ENCODE measurements around the gene TUBE1. TPM values are rescaled to one million over a fixed set of nuclear protein-coding genes. Genes with fewer than 3 reads are reported as not detected.

TUBE1 gene
- total RNA-seq, 2 donors from 2014 or later: 26.5 to 32.9 TPM

DNA sequence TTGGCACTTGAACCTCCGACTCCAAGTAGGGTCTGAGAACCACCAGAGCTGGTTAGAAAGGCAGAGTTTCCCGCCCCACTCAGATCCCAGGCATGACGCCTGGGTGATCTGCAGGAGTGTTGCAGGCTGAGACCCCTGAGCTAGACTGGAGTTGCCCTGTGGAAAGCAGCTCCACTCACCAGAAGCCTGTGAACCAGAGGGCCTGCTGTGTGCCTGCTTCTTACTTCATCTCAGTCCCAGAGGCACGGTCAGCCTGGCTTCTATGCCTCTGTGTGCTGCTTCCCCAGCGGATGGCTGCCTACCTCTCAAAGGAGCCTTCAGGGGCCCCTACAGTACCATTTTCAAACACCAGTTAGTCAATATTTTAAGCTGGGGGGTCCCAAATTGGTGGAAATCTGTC lies 49.0 kb downstream of the TUBE1 start:
- ATAC-seq: no peak
- H3K4me1 Mint-ChIP-seq: peaks cover 30% of the 10 kb centered on the region
- H3K27ac Mint-ChIP-seq: no peak overlapping the region
- no peak overlapping the region for H3K4me3 Mint-ChIP-seq
- DNase-seq: no peak
- no peaks in the 10 kb centered on the region for H3K36me3 Mint-ChIP-seq (ENCODE audit: low read depth)
- H3K27me3 Mint-ChIP-seq: no peaks in the 10 kb centered on the region
- H3K9me3 ChIP-seq (ENCODE audit: control insufficient read depth, low read length, poor library complexity, severe bottlenecking): no peaks in the 10 kb centered on the region

DNA sequence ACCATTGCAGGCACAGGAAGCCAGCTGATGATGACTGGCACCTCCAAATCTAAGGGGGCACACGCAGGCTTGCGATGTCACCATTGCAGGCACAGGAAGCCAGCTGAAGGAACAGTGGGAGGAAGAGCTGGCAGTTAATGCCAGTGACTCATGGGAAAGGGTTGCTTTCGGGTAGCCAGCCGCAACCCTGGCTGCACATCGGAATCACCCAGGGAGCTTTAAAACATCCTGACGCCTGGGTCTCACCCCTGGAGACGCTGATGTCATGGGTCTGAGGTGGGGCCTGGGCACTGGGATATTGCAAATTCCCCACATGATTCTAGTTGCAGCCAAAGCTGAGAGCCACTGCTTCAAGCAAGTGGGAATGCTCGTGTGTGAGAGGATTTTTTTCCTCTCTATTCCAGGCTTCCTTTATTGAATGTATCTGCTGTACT lies 49.5 kb downstream of the TUBE1 start:
- DNase-seq: no peak
- peaks cover 29% of the 10 kb centered on the region for H3K4me1 Mint-ChIP-seq
- no peaks in the 10 kb centered on the region for H3K36me3 Mint-ChIP-seq (ENCODE audit: low read depth)
- H3K9me3 ChIP-seq (ENCODE audit: control insufficient read depth, low read length, poor library complexity, severe bottlenecking): no peaks in the 10 kb centered on the region
- H3K27ac Mint-ChIP-seq: no peak overlapping the region
- no peak overlapping the region for H3K4me3 Mint-ChIP-seq
- H3K27me3 Mint-ChIP-seq: no peaks in the 10 kb centered on the region
- no peak for ATAC-seq

DNA sequence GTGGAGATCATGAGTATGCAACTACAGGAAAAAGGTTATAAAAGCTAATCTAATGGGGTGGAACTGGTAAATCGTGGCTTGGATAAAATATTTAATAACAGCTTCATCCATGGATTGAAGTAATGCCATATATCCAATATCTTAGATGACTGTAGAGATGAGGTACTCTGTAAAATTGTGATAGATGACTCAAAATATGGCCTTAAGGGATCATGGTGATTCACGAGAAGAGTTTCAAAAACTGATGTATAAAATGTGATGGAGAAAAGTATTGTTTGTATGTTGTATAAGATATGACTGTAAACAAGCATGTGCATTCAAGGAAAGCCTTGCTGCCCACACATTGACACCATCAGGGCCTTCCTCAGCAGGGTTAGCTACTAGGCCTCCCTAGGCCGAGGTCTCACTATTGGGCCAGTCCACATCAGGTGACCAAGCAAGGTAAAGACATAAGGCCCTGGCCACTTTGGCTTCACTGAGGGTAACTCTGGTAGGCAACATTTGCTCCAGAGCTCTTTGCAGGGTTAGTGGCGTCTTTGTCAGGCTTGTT lies 51.1 kb downstream of the TUBE1 start:
- Mint-ChIP-seq H3K36me3 (ENCODE audit: low read depth) (no peaks in the 10 kb centered on the region), H3K27ac (peak overlapping the region; percentile 47), H3K27me3 (no peaks in the 10 kb centered on the region), H3K4me1 (peaks cover 21% of the 10 kb centered on the region), H3K4me3 (no peak overlapping the region)
- no peaks in the 10 kb centered on the region for H3K9me3 ChIP-seq (ENCODE audit: control insufficient read depth, low read length, poor library complexity, severe bottlenecking)
- ATAC-seq (no peak), DNase-seq (no peak)

DNA sequence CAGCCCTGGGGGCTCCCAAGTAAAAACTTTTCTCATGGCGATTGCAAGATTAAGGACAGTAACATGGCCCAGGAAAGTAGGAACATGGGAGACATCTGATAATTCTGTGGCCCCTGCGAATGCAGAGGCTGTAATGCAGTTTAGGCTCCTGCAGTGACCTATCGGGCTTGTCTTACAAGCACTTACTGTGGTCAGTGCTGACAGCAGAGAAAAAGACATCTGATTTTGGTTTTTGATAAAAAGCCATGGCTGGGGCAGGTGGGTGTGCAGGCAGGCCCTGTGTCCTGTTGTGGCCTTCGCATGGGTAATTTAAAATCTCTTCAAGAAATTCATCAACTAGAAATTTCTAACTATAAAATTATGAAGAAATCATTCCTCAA lies 52.7 kb downstream of the TUBE1 start:
- Mint-ChIP-seq H3K36me3 (ENCODE audit: low read depth) (no peaks in the 10 kb centered on the region), H3K27me3 (no peaks in the 10 kb centered on the region), H3K4me3 (no peak overlapping the region), H3K27ac (peak overlapping the region; percentile 47), H3K4me1 (peaks cover 36% of the 10 kb centered on the region)
- H3K9me3 ChIP-seq (ENCODE audit: control insufficient read depth, low read length, poor library complexity, severe bottlenecking): no peaks in the 10 kb centered on the region
- no peak for DNase-seq
- ATAC-seq: no peak

DNA sequence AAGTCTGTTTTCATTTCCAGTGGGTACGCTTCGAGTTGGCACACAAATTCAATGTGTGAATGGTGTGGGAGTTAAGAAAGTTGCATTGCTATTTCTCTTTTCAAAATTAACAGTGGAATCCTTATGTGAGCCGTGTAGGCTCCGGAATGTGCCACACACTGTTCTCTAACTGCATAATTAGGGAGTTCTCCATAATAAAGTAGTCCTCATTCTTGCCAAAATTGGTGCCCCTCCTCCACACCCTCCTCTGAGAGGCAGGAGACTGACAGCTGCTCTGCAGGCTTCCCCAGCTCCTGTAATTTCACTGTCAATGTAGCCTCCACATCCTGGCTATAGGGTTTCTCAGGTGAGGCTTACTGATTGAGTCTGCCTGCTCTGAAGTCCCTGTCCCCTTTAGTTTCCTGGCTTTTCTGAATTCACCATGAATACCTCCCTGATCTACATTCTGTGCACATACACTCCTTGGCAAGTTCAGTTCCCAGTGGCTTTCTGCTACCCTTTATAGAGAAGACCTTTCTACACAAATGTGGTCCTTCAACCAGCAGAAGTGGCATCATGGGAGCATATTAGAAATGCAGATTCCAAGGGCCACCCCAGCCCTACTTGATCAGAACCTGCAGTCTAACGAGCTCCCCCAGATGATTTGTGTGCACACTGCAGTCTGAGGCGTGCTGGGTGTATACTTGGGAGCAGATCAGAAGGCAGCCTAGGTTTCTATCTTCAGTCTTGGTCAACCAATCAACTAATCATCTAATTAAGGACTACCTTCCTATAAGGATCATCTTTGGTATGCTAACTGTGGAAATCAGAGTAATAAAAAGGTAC lies 53.3 kb downstream of the TUBE1 start:
- Mint-ChIP-seq H3K4me1 (peaks cover 42% of the 10 kb centered on the region), H3K36me3 (ENCODE audit: low read depth) (no peaks in the 10 kb centered on the region)
- no peak for ATAC-seq

DNA sequence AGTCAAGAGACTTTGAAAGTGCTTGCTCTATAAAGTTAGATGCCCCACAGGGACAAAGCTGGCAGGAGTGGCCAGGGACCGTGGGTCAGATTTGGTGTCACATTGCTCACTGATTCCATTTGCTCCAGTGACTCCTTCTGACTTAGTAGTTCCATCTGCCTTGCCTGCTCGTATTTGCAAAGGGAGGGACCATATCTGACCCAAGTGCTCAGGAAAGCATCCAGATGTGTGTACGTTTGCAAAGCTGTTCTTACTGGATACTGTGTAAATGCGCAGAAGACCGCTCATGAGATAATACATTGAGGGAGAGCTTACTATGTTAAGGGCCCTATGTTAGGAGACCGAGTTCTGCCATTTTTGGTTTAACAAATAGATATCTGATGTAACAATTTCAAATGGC lies 54.6 kb downstream of the TUBE1 start:
- Mint-ChIP-seq H3K27ac (no peak overlapping the region), H3K36me3 (ENCODE audit: low read depth) (no peaks in the 10 kb centered on the region), H3K4me1 (peaks cover 50% of the 10 kb centered on the region), H3K4me3 (no peak overlapping the region), H3K27me3 (no peaks in the 10 kb centered on the region)
- no peak for ATAC-seq
- no peaks in the 10 kb centered on the region for H3K9me3 ChIP-seq (ENCODE audit: control insufficient read depth, low read length, poor library complexity, severe bottlenecking)
- no peak for DNase-seq

More for the DNA sequence above, 53.3 kb downstream of the TUBE1 start:
- Mint-ChIP-seq H3K4me3 (no peak overlapping the region), H3K27me3 (no peaks in the 10 kb centered on the region), H3K27ac (peak overlapping the region; percentile 47)
- DNase-seq: no peak
- H3K9me3 ChIP-seq (ENCODE audit: control insufficient read depth, low read length, poor library complexity, severe bottlenecking): no peaks in the 10 kb centered on the region

DNA sequence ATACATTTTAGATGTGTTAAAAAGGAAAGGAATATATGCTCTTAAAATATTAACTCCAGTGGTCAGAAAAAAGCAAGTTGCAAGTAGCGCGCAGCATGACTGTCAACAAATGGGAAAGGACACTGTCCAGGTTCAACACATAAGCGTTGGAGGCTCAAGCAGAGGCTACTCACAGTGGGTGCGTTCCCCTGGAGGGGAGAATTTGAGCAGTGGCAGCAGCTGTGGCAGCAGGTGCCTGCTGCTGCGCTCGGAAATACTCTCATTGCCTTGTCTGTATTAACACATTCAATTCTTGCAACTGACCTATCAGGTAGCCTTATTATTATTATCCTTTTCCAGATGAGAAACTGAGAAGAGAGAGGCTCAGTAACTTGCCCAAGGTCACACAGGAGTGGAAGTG lies 55.3 kb downstream of the TUBE1 start:
- Mint-ChIP-seq H3K27me3 (no peaks in the 10 kb centered on the region), H3K4me3 (no peak overlapping the region), H3K27ac (peak overlapping the region; percentile 90), H3K36me3 (ENCODE audit: low read depth) (no peaks in the 10 kb centered on the region), H3K4me1 (peaks cover 56% of the 10 kb centered on the region)
- DNase-seq (no peak), ATAC-seq (no peak)
- no peaks in the 10 kb centered on the region for H3K9me3 ChIP-seq (ENCODE audit: control insufficient read depth, low read length, poor library complexity, severe bottlenecking)

DNA sequence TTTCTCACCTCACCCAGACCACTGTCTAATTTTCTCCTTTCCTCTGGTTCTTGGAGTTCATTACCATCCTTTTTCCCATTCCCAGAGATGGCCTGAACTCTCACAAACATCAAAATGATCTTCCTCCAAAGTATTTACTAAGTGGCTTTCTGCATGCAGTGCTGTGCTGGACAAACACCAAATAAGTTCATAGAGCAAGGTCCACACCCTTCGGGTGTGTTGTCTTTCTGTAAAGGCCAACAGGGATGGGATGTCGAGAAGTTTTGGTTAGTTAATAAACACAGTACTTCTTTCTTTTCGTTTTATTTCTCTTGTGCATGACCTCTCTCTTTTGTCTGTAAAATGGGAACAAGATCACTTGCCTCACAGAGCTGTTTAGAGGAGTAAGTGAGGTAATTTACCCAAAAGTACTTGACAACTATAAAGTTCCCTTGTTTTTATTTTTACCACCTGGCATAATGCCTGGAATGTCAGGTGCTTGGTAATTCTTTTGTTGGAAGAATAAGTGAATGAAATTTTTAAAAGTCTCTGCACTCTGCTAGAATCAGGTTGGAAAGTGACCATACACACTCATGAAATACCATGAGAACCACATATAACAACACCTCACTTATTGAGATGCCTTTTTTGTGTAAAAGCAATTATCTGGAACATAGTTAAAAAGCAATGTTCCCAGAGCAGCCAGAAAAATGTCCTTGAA lies 56.2 kb downstream of the TUBE1 start:
- H3K4me3 Mint-ChIP-seq: no peak overlapping the region
- no peak for ATAC-seq
- peaks cover 2% of the 10 kb centered on the region for H3K36me3 Mint-ChIP-seq (ENCODE audit: low read depth)
- peak overlapping the region; percentile 90 for H3K27ac Mint-ChIP-seq
- H3K4me1 Mint-ChIP-seq: peaks cover 55% of the 10 kb centered on the region
- no peak for DNase-seq
- no peaks in the 10 kb centered on the region for H3K9me3 ChIP-seq (ENCODE audit: control insufficient read depth, low read length, poor library complexity, severe bottlenecking)
- no peaks in the 10 kb centered on the region for H3K27me3 Mint-ChIP-seq

DNA sequence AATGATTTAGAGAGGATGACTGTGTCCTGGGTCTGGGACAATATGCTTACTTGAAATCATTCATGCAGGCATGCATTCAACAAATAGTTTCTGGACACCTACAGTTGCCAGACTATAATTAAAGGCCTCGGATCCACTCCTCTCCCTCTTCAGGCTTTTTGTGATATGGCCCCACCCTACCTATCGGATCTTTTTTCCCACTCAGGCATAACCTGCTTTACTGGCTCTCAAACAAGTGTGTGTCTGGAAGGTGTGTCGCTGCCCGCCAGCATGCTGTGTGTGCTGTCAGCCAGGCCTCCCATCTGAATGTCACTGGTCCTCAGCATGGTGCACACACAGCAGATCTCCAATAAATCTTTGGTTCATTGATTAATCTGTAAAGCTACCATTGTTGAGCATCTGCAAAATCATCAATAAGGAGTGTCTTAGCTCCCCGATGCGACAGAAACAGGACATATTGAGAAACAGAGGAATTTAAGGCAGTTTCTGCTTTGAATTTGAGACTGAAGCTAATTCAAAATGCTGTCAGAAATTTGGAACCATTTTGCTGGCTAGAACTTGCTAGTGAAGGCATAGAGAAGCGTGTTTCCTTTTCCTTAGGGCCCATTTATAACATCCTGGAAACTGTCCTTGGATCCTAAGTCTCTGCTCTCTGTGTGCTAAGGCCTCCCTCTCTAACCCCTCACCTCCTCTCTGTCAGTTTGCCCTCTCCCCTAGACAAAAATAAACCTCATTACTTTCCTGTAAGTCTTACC lies 56.9 kb downstream of the TUBE1 start:
- Mint-ChIP-seq H3K4me3 (no peak overlapping the region), H3K27ac (peak overlapping the region; percentile 90), H3K36me3 (ENCODE audit: low read depth) (peaks cover 2% of the 10 kb centered on the region), H3K27me3 (no peaks in the 10 kb centered on the region), H3K4me1 (peaks cover 51% of the 10 kb centered on the region)
- no peak for DNase-seq
- H3K9me3 ChIP-seq (ENCODE audit: control insufficient read depth, low read length, poor library complexity, severe bottlenecking): no peaks in the 10 kb centered on the region
- ATAC-seq: no peak

DNA sequence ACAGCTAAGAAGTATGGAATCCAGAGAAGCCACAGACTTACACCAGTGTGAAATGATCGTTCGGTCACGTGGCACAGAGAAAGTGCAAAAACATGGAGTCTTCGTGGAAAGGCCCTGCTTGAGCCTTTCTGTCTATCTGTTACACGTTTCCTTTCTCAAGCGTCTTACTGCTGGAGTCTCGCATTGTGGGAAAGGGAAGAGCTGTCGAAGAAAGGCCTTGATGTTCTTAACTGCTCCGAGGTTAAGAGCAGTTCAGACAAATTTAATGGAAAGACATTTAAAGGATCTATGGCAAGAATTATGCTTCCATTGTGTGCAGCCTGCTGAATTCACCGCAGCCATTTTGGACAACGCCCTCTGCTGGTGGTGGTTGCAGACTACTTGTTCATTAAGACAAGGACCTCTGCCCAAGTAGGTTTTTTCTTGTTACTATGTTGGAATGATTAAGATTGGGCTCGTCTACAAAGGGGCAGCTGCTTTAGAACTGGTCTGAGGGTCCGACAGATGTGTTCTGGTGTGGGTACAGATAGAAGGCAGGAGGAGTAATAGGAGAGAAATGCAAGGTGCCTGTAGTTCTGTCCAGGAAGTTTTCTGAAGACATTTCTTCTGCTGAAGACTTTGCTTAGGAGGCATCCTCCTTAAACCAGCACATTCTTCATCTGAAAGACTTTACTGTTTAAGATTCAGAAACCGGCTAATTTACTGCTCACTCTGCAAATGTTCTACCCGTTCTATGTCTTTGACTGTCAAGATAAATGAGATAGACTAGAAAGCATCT lies 58.0 kb downstream of the TUBE1 start:
- ATAC-seq (no peak), DNase-seq (peak; percentile 27 to 52 (median 51))
- Mint-ChIP-seq H3K4me1 (peaks cover 45% of the 10 kb centered on the region), H3K27ac (peak overlapping the region; percentile 90), H3K36me3 (ENCODE audit: low read depth) (peaks cover 2% of the 10 kb centered on the region), H3K4me3 (peak overlapping the region; percentile 22), H3K27me3 (no peaks in the 10 kb centered on the region)
- H3K9me3 ChIP-seq (ENCODE audit: control insufficient read depth, low read length, poor library complexity, severe bottlenecking): no peaks in the 10 kb centered on the region

DNA sequence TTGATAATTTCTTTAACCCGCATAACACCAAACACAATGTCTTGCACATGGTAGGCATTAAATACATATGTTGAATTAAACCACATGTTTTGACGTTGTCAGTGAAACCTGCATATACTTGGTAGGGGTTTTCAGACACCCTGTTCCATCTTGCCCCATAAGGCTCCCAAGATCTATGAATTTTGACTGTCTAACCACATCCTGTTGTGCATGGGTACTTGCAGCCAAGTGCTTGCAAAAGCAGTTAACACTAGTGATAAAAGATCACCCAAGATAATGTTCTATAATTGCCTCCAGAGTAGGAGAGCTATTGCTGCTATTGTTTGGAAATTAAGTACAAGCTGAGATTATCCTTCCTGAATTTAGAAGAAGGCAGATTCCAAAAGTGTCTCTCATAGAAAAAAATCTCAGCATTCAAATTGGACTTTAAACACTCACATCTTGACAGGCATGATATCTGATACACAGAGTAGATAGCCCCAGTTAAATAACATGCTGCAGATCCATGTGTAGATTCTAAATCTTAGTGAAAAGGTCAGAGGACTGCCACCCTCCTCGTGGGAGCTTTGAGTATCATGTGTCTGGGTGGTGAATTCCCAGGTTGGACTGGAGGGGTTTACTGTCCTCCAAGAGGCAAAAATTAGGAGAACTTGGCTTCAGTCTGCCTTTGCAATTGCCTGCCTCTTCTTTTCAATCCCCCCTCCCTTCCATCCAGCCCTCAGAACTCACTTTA lies 59.2 kb downstream of the TUBE1 start:
- Mint-ChIP-seq H3K36me3 (ENCODE audit: low read depth) (peaks cover 4% of the 10 kb centered on the region), H3K27ac (peak overlapping the region; percentile 90), H3K27me3 (no peaks in the 10 kb centered on the region), H3K4me1 (peaks cover 36% of the 10 kb centered on the region), H3K4me3 (peak overlapping the region; percentile 78)
- H3K9me3 ChIP-seq (ENCODE audit: control insufficient read depth, low read length, poor library complexity, severe bottlenecking): no peaks in the 10 kb centered on the region
- DNase-seq: peak in 1 of 3 donors; percentile 10
- peak; percentile 97 for ATAC-seq

DNA sequence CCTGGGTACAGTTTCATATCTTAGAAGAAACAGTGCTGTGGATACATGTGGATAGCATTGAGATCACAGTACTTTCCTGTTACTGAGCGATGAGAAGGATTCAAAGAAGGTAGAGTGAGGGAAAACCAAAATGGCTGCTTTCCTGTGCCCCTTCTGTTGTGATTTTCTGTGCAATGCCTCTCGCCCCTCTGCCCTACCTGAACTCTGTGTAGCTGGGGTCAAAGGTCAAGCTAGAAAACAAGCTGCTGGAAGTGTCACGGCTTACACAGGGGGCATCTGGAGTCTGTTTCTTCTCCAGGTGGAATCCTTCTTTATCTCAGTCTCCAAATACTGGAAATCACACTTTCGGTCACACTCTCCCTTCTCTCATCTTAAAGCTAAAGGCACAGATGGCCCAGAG lies 60.3 kb downstream of the TUBE1 start:
- DNase-seq (no peak), ATAC-seq (no peak)
- H3K4me3 Mint-ChIP-seq: no peak overlapping the region
- H3K9me3 ChIP-seq (ENCODE audit: control insufficient read depth, low read length, poor library complexity, severe bottlenecking): no peaks in the 10 kb centered on the region
- H3K36me3 Mint-ChIP-seq (ENCODE audit: low read depth): peaks cover 4% of the 10 kb centered on the region
- H3K27me3 Mint-ChIP-seq: no peaks in the 10 kb centered on the region
- peak overlapping the region; percentile 90 for H3K27ac Mint-ChIP-seq
- peaks cover 46% of the 10 kb centered on the region for H3K4me1 Mint-ChIP-seq

Data from T-helper 17 cell (primary cell).